C4-2B (cell line): Measurements from ENCODE around the gene KMT2B.

Experiments
- H3K27ac ChIP-seq: fragments of 450-650 bp; 2 replicates; pipeline ENCODE4 v1.5.1; 2017
- CTCF ChIP-seq: fragments of 450-650 bp; conservative IDR thresholded peaks from 2 replicates; pipeline ENCODE4 v1.5.1; 2017; ENCODE audit warnings: mild to moderate bottlenecking
- ZFX ChIP-seq: fragments of 450-650 bp; IDR thresholded peaks from 2 replicates; pipeline ENCODE4 v1.6.1; 2017

KMT2B gene

DNA sequence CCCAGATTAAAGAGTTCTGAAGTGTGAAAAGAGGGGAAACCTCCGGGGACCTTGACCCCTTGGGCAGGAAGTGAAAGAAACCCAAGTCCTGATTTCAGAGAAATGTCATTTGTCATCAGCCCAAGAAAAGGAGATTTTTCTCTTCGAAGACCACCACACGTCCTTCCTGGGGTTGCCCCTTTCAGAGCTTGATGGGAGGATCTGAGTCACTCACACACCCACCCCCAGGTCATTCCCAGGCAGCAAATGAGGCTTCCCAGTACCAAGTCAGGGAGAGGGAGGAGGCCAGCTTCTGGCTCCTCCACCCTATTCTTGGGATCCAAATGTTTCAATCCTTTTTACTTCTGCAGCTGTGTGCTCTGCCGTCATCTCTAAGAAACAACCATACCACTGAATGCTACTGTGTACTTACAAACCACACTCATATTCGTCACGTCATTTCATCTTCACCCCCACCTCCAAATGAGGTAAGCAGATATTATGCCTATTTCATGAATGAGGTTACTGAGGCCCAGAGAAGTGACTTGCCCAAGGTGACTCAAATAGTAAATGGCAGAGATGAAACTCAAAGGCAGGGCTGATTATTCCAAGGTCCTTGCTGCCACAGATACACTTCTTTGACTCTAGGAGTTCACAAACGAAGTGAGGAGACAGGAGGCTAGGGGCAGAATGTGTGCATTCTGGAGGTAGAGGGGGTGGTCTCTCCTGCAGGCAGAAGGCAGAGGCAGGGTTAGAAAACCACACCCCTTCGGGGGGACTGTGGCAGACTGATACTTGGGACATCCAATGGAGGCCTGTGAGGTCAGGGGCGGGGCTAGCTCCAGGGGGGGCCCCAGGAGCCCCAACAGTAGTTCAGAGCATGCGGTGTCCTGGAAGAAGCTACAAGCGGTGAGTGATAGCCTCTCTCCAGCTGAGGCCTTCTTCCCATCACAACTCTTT, 5.0 kb upstream of the KMT2B start:
- no peak overlapping the region for H3K27ac ChIP-seq
- TF ChIP-seq CTCF: no peak
- TF ChIP-seq ZFX: no peak

DNA sequence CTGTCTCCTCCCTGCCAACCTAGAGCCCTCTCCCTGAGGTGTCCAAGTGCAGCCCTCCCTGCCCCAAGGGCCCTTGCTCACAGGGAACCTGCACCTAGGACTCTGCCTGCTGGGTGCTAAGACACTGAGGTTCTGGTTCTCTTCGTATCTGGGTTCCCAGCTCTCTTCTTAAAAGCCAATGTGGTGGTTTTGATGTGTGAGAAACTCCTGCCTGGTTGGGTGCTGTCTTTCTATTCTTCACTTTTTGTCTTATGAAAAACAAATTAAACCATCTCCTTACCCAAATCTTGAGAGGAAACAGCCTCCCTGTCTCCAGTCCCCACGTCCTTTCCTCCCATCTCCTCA, 4.3 kb upstream of the KMT2B start:
- TF ChIP-seq ZFX: no peak
- no peak for TF ChIP-seq CTCF
- H3K27ac ChIP-seq: no peak overlapping the region

DNA sequence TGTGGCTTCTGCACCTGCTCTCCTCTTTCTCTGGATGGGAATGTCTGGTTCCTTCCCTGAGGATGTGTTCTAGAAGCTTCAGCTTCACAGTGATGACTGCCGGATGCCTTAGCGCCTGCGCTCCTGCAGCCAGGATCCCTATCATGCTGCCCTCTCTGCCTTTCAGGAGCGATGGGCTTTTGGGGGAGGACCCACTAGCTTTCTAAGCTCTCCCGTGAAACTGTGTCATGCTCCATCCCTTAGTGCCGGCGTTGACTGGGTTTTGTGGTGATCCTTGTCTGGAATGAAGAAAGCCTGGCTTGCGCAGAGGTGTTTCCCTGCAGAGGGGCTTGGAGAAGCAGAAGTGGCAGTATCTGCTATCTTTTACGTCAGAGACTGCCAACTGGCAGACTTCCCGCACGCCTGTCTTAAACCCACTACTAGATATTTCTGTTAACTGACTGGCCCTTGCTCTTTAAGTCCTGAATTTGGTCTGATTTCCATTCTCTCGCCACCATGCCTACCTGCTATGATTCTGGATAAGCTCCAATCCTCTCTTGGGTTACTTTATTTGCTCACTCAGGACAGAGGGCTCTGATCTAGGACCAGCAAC, 3.8 kb upstream of the KMT2B start:
- H3K27ac ChIP-seq: no peak overlapping the region
- TF ChIP-seq ZFX (no peak), CTCF (no peak)

- TF ChIP-seq CTCF: no peak
- no peak for TF ChIP-seq ZFX
- H3K27ac ChIP-seq: no peak overlapping the region; the same call in 1 of the 2 replicates
These were observed 3.0 kb upstream of the KMT2B start for GRCh38 chr19:35714601-35715354.

DNA sequence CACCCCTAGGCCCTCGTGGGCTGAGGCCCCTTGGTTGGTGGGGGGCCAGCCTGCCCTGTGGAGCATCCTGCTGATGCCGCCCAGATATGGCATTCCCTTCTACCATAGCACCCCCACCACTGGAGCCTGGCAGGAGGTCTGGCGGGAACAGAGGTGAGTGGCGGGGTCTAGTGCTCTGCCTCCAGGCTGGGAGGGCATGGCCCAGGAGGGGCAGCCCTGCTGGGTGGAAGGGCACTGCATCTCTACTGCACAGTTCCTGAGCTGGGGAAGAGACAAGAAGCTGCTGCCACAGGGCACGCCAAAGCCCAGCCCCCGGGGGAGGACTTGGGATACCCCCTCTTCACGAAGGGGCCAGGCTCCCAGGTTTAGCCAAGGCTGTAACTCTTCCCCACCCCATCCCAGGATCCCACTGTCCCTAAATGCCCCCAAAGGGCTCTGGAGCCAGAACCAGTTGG, 2.4 kb upstream of the KMT2B start:
- peak overlapping the region; percentile 92 for H3K27ac ChIP-seq
- TF ChIP-seq CTCF (no peak), ZFX (no peak)

- no peak for TF ChIP-seq CTCF
- peak overlapping the region; percentile 92 for H3K27ac ChIP-seq
These were observed 1.6 kb upstream of the KMT2B start for GRCh38 chr19:35715981-35716800.
